ENCODE measurements around the gene CCKAR. TPM values are rescaled to one million over a fixed set of nuclear protein-coding genes. Genes with fewer than 3 reads are reported as not detected.

Gene CCKAR
- total and polyA plus RNA-seq, 10 of the 15 experiments (the other 5 are each of a cell fraction or from before 2014, with no cell fraction given): not detected

Other genes starting within 250 kb of the CCKAR start
- gene RBPJ, start 169.5 kb downstream of the CCKAR start, total RNA-seq (2014; rRNA removed): 24.5 and 31.6 TPM in 2 replicates
- gene RBPJ, start 169.5 kb downstream of the CCKAR start, total RNA-seq (2014; rRNA removed; fragmentation: Illumina TruSeq; extraction: Trizol): 33.0 and 33.6 TPM in 2 replicates
- 43.9 and 46.5 TPM in 2 replicates for gene RBPJ, start 169.5 kb downstream of the CCKAR start, total RNA-seq (2021)
- 87.6 and 109 TPM in 2 replicates for gene RBPJ, start 169.5 kb downstream of the CCKAR start, polyA plus RNA-seq (2011; rRNA removed)
- 46.3 and 53.9 TPM in 2 replicates for gene RBPJ, start 169.5 kb downstream of the CCKAR start, polyA plus RNA-seq (2014; fragmentation: Illumina TruSeq; extraction: Trizol)
- 10 to 100 TPM; 24.8 to 39.2 TPM for gene RBPJ, start 169.5 kb downstream of the CCKAR start, polyA plus RNA-seq (2014; fragmentation: Nextera tagmentation; extraction: Ambion mirVana)
- 20.7 and 26.0 TPM in 2 replicates for gene RBPJ, start 169.5 kb downstream of the CCKAR start, polyA plus RNA-seq (2014; rRNA removed)
- gene RBPJ, start 169.5 kb downstream of the CCKAR start, polyA plus RNA-seq (2016; fragmentation: Nextera tagmentation; extraction: Ambion mirVana): 10 to 100 TPM; 58.3 to 60.6 TPM
- 2.0 and 3.2 TPM in 2 replicates for gene TBC1D19, start 93.6 kb upstream of the CCKAR start, total RNA-seq (2014; rRNA removed)
- gene TBC1D19, start 93.6 kb upstream of the CCKAR start, total RNA-seq (2014; rRNA removed; fragmentation: Illumina TruSeq; extraction: Trizol): 2.7 and 2.9 TPM in 2 replicates
- 1.6 and 2.1 TPM in 2 replicates for gene TBC1D19, start 93.6 kb upstream of the CCKAR start, total RNA-seq (2021)
- 3.9 and 5.0 TPM in 2 replicates for gene TBC1D19, start 93.6 kb upstream of the CCKAR start, polyA plus RNA-seq (2011; rRNA removed)
- 1.8 and 1.9 TPM in 2 replicates for gene TBC1D19, start 93.6 kb upstream of the CCKAR start, polyA plus RNA-seq (2014; fragmentation: Illumina TruSeq; extraction: Trizol)
- gene TBC1D19, start 93.6 kb upstream of the CCKAR start, polyA plus RNA-seq (2014; fragmentation: Nextera tagmentation; extraction: Ambion mirVana): under 1 TPM; 0.29 to 0.53 TPM
- gene TBC1D19, start 93.6 kb upstream of the CCKAR start, polyA plus RNA-seq (2014; rRNA removed): 1.1 and 1.9 TPM in 2 replicates
- 1 to 10 TPM; 2.5 TPM for gene TBC1D19, start 93.6 kb upstream of the CCKAR start, polyA plus RNA-seq (2016; fragmentation: Nextera tagmentation; extraction: Ambion mirVana)

Measured in GM12878 (cell line).